HG03432 (cell line): ENCODE results near the gene BICD1.

ENCODE experiments used
- ATAC-seq: cut with Tn5 transposase; IDR thresholded peaks from one replicate; pipeline ENCODE4 v1.9.1; 2021; ENCODE audit warnings: mild to moderate bottlenecking, moderate library complexity; ENCODE audit not compliant: unreplicated experiment

The BICD1 gene

DNA sequence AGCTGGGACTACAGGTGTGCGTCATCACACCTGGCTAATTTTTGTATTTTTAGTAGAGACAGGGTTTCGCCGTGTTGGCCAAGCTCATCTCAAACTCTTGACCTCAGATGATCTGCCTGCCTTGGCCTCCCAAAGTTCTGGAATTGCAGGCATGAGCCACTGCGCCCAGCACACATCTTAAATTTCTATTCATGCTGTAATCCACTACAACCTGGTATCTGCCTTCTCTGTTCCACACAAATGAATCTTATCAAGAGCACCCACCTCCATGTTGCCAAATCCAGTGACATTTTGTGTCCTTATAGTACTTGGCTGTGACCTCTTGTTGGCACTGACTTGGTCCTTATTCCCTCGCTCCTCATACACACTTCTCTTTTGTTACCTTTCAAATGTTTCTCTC, 5.8 kb upstream of the BICD1 start:
- ATAC-seq = no peak

DNA sequence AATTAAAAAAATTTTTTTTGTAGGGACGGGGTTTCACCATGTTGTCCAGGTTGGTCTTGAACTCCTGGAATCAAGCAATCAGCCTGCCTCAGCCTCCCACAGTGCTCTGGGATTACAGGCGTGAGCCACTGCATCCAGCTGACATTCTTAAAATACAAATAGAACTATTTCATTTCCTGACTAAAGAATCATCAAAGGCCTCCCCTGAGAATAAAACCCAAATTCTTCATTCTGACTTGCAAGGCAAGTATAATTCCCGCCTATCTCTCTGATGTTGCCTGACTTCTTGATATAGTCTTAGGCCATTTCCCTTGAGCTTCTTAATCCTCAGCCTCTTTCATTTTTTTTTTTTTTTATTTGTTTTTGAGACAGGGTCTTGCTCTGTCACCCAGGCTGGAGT, 4.4 kb upstream of the BICD1 start:
- ATAC-seq = no peak

DNA sequence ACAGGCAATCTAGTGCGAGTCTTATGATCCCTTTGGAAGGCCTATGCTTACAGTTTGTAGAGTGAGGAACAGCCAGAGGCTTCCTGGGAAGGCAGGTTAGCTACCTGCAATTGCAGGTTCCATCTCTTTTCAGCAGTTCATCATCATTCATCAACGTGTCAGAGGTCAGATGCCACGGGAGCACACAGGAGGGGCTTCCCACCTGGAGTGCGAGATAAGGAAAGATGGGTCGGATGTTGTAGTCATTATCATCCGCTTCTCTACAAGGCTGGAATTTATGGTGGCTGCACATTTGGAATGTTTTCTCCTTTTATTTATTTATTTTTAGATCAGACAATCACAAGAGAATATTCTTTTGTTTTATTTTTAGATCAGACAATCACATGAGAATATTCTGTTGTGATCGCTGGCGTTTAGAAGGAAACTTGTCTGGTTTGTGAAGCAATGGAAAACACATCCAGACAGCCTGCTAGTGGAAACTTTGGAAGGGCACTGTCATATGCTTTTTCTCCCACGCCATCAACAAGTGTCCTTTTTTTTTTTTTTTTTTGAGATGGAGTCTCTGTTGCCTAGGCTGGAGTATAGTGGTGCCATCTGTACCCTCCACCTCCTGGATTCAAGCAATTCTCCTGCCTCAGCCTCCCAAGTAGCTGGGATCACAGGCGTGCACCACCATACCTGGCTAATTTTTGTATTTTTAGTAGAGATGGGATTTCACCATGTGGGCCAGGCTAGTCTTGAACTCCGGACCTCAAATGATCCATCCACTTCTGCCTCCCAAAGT, 1.9 kb upstream of the BICD1 start:
- ATAC-seq = no peak

DNA sequence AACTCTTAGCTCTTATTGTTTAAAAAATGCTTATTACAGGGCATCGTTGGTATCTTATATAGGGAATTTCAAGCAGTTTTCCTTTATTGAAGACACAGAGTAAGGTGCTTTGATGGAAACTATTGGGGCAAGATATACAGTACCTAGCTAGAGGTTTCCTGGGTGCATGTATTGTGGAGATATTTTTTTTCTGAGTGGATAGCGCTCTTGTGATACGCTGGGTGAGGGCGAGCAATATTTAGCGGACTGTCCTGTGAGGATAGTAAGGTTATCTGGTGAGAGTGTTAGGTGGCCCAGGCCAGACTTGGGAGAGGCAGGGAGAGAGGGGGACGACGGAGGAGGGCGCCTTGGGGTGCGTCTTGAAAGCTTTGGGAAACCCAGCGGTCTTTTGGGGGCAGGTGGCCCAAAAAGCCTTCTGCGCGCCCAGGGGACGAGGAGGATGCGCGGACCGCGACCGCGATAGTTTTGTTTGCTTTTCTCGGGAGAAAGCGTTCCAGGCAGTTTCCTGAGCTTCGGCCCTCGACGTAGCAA, 596 bp upstream of the BICD1 start:
- ATAC-seq = no peak

DNA sequence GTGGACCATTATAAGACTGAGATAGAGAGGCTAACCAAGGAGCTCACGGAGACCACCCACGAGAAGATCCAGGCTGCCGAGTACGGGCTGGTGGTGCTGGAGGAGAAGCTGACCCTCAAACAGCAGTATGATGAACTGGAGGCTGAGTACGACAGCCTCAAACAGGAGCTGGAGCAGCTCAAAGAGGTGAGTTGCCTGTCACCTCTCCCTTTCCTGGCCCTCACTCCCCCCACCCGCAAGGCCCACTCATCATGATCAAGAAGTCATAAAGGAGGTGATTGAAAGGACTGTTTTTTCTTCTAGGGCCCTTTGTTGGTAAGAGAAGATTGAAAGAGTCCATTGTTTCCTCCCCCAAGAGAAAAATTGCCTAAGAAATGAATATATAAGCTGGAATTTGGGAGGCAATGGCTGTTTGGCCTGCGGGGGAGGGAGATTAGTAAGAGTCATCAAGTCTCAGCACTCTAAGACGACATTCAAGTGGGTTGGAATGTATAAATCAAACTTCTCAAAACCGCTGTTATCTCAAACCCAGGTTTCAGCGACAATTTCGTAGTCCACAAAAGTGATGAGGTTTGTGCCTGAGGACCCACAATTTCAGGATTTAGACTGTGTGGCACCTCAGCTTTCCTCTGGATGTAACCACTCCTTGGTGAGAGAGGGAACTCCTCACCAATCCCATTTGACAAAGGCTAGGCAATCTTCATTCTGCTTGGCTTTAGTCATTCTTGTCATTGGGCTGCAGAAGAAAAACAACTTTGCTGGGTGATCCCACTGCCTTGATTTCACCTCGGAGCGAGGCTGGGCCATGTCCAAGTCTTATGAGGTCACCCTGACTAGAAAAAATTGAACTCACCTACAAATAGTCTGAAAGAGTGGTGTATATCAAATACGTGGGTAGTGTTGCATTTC, 966 bp downstream of the BICD1 start:
- peak; percentile 6 for ATAC-seq

DNA sequence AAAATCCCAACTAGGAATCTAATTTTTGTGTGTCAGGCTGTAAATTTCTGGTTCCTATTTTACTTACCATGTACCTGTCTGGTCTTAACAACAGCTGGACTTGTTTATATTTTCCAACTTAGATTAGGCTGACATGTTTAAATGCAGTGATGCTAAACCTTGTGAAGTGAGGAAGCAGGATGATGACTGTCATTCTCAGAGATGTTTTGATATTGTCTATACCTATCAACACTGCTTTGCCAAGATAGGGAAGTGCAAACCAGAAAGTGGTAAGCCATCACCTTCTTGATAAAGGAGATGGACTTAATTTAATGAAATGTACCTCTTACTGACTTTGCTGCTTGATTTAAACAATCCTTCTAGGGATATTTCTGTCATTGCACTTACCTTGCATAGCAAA, 2.1 kb downstream of the BICD1 start:
- no peak for ATAC-seq

DNA sequence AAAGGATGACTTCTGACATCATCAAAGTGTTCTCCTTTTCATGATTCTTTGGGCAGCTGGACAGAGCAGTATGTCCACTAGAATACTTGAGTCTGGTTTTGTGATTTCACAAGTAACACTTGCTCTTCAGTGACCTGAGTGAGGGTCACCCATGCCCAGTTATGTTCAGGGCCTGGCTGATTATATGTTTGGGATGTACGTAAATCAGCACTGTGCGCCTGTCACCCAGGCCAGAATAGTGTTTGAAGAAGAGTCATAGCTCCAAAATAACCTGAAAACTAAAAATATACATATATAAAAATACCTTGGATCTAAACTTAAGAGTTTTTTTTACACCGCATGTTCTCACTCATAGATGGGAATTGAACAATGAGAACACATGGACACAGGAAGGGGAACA, 3.8 kb downstream of the BICD1 start:
- ATAC-seq = no peak

DNA sequence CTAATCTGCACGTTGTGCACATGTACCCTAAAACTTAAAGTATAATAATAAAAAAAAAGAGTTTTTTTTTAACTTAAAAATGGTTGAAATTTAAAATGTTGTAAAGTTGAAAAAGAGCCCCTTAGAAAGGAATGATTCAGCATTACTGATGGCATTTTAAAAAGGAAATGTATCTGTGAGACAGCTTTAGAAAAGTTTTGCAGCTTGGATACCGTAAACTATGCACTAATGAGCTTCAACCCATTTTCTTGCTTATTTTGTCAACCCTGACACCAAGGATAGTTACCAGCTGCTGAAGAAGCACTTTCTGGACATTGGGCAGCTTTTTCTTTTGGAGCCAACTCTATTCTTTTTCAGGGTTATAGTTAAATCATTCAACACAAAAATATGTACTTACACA, 4.3 kb downstream of the BICD1 start:
- no peak for ATAC-seq

DNA sequence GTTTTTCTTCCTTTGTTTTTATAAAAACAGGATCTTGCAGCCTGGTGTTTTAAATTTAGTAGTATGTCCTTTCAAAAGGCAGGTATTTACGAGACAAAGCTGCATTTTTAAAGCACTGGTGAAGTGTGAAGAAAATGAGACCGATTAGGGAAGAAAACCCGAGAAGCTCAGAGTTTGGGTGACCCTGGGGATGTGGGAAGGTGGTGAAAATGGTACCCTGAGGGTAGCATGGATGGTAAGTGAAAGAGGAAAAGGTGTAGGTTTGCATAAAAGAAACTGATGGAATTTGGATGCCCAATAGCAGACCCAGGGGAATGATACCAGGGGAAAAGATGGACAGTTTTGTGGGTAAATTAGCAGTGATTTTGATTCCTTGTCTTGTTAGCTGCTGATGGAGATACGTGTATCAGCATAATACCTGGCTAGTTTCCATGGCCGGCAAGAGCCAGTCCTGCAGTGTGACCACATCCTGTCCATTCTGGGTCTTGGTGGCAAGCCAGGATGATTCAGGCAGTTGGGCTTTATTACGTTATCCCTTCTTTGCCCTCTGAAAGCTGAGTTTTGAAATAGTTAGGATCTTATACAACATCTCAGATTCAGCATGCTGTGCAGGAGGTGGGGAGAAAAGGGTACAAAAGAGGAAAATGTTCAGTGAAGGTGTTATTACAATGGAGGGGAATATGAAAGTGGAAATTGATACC, 8.9 kb downstream of the BICD1 start:
- ATAC-seq = peak; percentile 40

DNA sequence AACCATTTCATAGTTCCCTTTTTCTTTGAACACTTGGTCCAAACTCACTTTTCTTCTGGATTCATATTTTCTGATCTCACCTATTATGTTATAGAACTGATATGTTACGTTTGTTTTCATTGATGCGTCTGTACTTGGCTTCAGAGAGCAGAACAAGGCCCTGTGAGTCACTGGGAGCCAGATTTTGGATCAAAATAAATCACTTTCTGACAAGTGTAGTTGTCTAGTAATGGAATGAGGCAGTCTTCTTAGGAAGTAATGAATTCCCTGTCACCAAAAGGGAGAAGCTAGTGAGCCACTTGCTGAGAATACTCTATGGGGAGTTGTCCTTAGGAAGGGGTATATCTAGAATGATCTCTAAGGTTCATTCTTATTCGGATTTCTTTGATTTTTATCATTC, 10.2 kb downstream of the BICD1 start:
- ATAC-seq = no peak

DNA sequence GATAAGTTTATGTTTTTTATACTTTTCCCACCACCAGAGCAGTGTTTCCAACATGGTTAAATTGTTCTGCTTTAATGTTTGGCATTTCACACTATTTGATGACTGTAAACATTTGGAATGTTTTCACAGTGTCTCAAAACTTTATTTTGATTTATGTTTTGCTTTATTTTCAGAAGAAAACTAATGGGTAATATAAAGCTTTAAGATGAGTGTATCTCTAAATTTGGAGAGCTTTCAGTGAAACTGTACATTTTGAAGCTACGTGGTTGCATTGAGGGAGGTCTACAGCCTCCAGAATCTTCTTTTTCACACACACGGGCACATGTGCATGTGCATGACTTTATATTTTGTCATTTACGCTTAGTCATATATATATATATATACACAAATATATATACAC, 10.7 kb downstream of the BICD1 start:
- ATAC-seq = no peak

DNA sequence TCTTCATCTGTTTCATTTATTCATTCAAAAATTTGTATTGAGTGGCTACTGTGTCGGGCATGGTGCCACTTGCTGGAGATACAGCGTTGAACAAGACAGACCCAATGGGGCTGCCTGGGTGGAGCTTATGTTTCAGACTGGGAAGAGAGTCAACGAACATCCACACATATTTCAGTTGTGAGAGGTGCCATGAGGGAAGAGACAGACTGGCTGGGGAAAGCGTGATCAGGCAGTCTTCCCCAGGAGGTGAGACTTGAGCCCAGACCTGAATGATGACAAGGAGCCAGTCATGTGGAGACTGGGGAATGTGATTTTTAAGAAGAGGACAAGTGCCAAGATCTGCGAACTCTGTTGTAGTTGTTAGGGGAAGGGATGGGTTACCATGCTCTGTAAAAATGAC, 12.2 kb downstream of the BICD1 start:
- ATAC-seq = no peak

DNA sequence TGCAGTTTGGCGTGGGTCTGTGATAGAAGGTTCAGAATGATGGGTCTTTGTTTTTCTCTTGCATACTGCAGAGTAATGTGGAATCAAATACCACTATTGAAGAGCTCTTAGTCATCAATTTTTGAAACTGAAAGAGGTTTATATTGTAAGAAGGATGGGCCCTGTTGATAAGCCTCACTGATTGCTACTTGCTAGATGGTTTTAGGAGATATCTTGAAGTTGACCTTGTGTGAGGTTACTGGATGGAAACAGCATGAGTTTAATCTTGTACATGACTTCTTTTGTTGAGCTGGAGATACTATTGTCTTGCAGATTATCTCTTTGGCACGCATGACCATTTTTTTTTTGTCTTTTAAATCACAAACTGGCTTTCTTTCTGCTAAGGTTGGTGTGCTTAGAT, 13.8 kb downstream of the BICD1 start:
- peak; percentile 93 for ATAC-seq

DNA sequence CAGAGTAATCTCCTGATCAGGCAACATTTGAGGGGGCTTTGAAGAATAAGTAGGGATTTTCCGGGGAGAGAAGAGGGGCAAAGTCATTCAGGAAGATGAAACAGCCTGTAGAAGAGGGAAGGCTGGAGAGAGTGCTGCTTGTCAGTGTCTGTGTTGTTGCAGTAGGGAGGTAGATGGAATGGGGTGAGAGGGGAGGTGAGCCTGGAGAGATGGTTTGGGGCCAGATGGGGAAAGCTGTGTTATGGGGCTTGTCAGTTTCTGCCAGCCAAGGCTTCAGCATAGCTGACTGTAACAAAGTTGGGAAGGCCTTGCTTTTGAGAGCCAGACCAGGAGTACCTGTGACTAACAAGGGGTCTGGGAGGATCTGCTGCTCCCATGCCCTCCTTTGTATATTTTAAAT, 18.0 kb downstream of the BICD1 start:
- no peak for ATAC-seq

DNA sequence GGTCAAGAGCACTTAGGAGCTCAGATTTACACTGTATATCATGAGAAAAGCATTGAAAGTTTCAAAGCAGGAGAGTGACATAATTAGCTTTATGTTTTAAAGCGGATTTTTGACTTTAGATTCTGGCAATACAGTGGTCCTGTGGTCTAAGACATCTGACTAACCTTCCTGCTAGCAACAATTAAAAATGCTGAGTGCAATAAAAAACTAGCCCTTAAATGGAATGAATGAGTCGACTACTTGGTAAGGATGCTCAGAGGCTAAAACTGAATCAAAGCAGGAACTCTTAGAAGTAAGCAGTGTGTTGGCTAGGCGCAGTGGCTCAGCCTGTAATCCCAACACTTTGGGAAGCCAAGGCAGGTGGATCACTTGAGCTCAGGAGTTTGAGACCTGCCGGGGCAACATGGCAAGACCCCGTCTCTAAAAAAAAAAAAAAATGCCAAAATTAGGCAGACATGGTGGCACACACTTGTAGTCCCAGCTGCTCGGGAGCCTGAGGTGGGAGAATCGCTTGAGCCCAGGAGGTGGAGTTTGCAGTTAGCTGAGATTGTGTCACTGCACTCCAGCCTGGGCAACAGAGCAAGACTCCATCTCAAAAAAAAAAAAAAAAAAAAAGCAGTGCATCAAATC, 18.9 kb downstream of the BICD1 start:
- ATAC-seq = no peak

DNA sequence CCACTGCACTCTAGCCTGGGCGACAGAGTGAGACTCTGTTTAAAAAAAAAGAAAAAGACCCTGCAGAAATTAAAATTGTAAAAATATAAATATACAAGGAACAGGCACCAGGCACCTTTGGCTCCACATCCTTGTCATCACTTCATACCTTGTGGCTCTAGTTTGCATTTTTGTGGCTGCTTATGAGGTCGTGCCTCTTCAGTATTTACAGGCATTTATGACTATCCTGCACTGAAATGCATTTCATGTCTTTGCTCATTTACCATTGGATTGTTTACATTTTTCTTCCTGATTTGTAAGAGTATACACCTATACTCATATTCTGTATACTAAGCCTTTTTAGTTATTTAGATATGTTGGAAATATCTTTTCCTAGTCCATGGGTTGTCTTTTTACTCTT, 20.1 kb downstream of the BICD1 start:
- no peak for ATAC-seq

DNA sequence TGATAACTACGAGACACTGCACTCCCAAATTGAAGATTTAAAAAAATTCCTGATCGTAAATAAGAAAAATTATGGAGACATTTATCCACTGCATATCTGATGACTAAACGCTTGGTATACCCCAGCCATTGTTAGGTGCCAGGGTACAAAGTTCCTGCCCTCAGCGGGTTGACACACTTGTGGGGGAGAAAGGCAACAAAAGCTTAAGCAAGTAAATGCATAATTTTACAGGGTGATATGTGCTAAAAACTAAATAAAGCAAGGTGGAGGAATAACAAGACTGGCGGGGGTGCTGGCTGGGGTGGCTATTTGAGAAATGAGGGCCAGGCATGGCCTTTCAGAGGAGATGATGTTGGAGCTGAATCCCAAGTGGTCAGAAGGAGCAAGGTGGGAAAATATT, 25.0 kb downstream of the BICD1 start:
- no peak for ATAC-seq

DNA sequence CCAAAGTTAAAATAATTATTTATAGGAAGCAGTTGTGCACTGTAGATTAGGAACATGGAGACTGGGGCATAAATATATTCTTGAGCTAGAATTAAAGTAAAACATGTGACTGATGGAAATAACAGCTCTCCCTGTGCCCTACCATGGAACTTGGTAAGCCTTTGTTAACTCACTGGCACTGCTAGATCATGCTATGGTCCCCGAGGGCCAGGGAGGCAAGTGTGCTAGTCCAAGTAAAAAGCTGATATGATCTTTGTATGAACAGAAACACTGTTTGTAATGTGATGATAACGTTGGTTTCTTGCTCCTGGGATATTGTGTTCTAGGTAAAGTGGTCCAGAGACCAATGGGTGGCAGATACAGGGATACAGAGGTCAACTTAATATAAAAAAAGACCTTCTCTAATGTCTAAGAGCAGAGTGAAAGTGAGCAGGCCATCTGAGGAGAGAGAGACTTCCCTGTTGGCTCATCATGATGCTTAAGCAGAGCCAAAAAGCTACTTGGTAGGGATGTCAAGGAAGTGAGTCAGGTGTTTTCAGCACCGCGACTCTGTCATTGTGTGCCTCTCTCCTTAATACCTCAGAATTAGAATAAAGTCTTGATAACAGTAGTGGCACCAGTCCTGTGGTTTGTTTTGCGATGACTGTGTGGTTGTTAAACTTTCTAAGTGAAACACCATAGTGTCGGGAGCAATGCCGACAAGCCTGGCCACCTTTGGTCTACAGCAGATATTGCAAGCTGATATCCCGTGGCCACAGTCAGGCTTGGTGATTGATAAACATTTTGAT, 27.6 kb downstream of the BICD1 start:
- peak; percentile 74 for ATAC-seq

DNA sequence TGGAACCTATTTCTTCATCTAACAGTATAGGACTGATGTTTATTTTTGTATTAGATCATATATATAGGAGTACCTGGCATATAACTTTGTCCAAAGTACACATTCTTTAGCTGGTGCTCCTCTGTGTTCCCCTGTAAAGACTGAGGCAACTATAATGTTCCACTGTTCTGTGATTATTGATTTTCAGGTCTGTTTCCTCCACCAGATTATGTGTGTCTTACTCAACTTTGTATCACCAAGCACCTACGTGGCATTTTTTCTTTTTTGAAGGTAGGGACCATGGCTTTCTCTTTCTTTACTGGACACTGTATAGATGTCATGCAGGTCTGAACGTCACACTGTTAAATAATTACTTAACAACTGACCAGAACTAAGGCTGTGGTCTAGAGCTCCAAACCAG, 29.3 kb downstream of the BICD1 start:
- no peak for ATAC-seq

DNA sequence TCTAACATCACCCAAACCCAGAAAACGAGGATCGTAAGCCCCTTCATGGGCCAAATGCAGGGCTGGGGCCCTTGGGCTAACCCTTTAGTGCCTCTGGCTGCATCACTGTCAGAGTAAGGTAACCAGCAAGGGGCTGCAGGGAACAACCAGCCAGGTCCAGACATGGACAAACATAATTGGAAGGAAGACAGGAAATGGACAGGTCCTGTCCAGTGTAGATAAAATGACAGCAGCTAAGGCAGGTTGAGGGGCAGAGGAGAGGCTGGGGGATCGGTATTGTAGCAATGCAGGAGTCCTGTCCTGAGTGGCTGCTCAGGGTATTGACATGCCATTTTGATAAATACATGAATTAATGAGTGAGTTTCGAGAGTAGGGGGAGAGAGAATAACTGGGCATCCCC, 29.8 kb downstream of the BICD1 start:
- no peak for ATAC-seq
